GM12865 (cell line): ENCODE measurements around the gene LCE7A.

Source experiments
- DNase-seq: peaks from one replicate; pipeline ENCODE4 v3.0.0; 2010; ENCODE audit warnings: low read depth
- H3K4me3 ChIP-seq: 2 replicates; pipeline ENCODE4 v1.5.1; 2011; ENCODE audit warnings: mild to moderate bottlenecking, low read depth, low read length, control low read depth
- TF ChIP-seq, protein P1 (sequence below): IDR thresholded peaks from 2 replicates; pipeline ENCODE4 v1.5.1; 2011; ENCODE audit warnings: low read length, control low read depth, low read depth, inconsistent platforms; ENCODE audit not compliant: insufficient read depth; ENCODE audit errors: missing control alignments

LCE7A gene, protein sequence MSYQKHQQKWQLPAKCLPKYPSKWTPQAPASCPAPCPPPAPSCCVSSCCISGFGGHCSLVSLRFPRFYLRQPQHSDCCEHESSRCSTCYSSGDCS

DNA sequence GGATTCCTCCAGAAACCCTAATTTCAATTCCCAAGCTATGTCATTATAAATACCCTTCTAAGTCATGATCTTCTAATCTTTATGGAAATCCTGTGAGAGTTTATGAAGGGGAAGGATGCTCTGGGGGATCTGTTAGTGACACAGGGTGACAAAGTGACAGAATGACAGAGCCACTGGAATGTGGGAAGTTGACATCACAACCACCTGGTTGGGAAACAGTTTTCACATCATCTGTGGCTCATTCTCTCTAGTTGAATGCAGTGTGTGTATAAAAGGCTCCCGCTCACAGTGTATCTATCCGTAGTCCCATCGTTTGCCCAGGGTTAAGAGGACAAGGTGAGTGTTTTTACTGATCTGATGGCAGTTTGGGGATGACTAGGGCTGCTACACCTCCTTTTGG is at the start of gene LCE7A:
Gene LCE7A, plus strand, starts transcription at position 301 of the 400 bp plus-strand sequence. CDS start 702 bp downstream, outside the sequence.
- TF ChIP-seq, protein P1, sequence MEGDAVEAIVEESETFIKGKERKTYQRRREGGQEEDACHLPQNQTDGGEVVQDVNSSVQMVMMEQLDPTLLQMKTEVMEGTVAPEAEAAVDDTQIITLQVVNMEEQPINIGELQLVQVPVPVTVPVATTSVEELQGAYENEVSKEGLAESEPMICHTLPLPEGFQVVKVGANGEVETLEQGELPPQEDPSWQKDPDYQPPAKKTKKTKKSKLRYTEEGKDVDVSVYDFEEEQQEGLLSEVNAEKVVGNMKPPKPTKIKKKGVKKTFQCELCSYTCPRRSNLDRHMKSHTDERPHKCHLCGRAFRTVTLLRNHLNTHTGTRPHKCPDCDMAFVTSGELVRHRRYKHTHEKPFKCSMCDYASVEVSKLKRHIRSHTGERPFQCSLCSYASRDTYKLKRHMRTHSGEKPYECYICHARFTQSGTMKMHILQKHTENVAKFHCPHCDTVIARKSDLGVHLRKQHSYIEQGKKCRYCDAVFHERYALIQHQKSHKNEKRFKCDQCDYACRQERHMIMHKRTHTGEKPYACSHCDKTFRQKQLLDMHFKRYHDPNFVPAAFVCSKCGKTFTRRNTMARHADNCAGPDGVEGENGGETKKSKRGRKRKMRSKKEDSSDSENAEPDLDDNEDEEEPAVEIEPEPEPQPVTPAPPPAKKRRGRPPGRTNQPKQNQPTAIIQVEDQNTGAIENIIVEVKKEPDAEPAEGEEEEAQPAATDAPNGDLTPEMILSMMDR = no peak
- H3K4me3 ChIP-seq = no peak within 1 kb of the TSS
- DNase-seq = no peak

DNA sequence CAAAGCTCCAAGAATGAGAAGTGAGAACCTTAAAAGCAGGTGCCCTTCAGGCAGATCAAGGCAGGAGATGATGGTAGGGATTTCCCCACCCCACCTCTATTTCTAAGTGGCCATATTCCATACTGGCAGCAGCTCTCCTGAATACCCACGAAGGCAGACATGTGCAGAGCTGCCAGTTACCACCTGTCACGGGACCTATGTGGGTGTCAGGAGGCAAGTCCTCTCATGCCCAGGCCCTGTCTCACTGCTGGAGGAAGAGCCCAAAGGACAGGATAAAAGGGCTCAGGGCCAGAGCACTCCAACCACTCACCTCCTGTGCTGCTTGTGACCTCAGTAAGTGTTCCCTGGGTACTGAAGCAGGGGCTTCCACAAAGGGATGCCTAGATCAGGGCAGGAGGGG is 48.7 kb upstream of the LCE7A start:
- no peak overlapping the region for H3K4me3 ChIP-seq
- DNase-seq = peak; percentile 1
- TF ChIP-seq, protein P1 = no peak

DNA sequence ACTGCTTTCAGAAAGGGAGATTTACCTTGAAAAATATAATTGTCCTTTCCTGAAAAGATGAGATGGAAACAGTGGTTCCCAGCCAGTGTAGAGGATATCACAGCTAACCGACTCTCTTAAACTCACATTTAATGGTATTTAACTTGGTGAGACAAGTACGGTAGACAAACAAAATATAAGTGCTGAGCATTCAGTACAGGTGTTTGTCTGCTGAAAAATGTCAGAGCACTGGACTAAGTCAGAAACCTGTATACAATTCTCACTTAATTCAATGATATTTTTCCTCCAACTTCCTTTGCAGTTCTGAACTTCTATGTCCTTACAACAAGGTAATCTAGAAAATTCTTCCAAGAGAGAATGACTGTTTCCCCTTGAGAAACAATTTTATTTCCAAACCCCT is 48.1 kb upstream of the LCE7A start, which contains the start of gene LCE1B:
Gene LCE1B, plus strand, starts transcription at position 301 of the 400 bp plus-strand sequence. CDS start 476 bp downstream, outside the sequence.
- DNase-seq = no peak
- no peak within 1 kb of the TSS for H3K4me3 ChIP-seq
- TF ChIP-seq, protein P1 = no peak

DNA sequence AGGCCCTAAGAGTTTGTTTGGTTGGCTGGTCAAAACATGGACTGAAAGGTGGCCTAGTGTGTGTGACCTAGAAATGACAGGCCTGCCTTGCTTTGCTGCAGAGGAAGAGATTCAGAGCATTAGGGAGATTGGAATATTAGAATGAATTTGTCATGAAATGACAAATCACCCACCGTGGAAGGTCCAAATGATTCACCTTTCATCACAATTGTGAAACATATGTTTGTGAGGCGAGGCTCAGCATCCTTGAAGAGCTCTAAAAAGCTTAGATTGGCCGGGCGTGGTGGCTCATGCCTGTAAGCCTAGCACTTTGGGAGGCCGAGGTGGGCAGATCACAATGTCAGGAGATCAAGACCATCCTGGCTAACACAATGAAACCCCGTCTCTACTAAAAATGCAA is 42.5 kb upstream of the LCE7A start:
- TF ChIP-seq, protein P1 = no peak
- H3K4me3 ChIP-seq = no peak overlapping the region
- no peak for DNase-seq

DNA sequence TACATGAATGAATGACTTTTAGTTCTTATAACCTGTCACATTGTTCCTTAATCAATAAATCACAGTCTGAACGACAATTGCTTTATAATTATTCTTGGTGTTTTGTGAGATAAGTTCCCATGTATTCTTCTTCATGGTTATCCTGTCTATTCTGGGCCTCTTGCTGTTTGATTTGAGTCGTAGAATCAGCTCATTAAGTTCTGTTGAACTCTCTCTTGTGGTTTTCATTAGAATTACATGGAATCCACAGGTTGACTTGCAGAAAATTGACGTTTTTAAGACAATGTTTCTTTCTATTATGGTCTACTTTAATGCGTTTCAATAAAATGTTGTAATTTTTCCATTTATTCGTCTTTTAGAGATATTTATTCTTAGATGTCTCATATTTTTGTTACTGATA is 36.5 kb upstream of the LCE7A start:
- TF ChIP-seq, protein P1 = no peak
- no peak for DNase-seq
- H3K4me3 ChIP-seq = no peak overlapping the region

DNA sequence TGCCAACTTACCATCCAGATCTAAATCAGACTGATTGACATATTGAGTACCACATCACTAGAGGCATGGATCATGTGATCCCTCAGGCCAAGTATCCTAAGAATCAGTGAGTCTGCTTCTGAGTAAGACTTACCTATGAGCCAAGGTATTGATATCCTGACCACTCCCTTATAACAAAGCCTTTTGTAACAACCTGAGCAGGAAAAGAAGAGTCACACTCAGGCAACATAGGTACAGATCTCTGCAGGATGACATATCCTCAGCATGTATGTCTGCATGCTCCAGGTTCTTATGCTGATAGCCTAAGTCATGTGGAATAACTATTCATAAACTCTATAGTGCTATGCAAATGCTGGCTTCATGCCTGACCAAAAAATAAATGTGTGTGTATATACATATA is 34.8 kb upstream of the LCE7A start:
- H3K4me3 ChIP-seq = no peak overlapping the region
- TF ChIP-seq, protein P1 = no peak
- DNase-seq = no peak

DNA sequence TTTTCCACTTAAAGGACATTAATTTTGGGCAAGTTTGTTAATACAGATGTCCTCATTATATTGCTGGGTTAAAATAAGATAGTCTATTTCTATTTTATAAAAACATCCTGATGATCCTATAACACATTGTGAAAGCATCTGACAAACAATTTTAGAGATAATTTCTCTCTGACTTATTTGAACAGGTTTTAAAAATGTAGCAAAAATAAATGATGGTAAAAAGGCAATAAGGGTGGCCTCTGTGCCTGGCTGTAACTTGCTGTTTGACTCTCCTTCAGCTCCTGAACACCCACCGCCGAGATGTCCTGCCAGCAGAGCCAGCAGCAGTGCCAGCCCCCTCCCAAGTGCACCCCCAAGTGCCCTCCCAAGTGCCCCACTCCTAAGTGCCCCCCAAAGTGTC is 32.6 kb upstream of the LCE7A start, which contains the start of gene LCE1A:
Gene LCE1A, plus strand, starts transcription at position 301 of the 400 bp plus-strand sequence. Its CDS starts 0 bp downstream, at position 301.
- H3K4me3 ChIP-seq = no peak within 1 kb of the TSS
- no peak for DNase-seq
- TF ChIP-seq, protein P1 = no peak
